A549 treated with AZD9567 at 1 μM for 4 hours (cell line): ENCODE measurements around the gene NDUFS7. TPM values are rescaled to one million over a fixed set of nuclear protein-coding genes. Genes with fewer than 3 reads are reported as not detected.

Experiments
- total RNA-seq: library from RNA; stranded (reverse); fragments of 200-300 nt; extraction: Qiagen RNA extraction; gene quantifications from 5 replicates; pipeline ENCODE4 v1.2.3, GENCODE V29; 2022; ENCODE audit not compliant: insufficient read depth

Gene NDUFS7
- total RNA-seq, result 72.8 to 98.9 TPM (median 75.7 TPM) in 5 replicates

DNA sequence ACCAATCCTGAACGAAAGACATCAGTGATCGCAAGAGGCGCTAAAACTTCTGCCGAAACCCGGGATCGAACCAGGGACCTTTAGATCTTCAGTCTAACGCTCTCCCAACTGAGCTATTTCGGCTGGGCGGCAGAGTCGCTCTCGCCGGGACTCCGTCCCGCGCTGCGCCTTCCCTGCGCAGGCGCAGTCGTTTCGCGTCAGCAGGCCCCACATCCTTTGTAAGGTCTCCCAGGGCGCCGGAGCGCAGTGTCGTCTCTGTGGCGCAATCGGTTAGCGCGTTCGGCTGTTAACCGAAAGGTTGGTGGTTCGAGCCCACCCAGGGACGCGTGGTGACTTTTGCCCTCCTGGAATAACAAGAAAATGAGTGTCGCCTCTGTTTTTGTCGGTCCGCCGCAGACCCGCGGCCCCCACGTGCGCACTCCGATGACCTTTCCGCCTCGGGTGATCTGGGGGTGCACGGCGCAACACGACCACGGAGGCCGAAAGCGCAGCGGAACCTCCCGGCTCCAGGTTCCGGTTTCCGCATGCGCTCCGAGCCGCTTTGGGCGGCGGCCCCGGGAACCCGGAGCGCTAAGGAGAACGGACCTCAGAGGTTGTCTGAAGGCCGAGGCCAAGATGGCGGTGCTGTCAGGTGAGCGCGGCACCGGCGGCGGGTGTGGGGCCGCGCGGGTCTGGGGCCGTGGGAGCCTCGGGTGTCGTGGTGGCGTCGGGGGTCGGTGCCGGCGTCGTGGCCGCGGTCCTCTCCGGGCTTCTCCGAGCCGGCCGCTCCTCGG, at the start of gene NDUFS7:
NDUFS7 (plus strand) TSS at position 596 of the 773 bp plus-strand sequence; CDS start at position 616, 20 bp downstream.

DNA sequence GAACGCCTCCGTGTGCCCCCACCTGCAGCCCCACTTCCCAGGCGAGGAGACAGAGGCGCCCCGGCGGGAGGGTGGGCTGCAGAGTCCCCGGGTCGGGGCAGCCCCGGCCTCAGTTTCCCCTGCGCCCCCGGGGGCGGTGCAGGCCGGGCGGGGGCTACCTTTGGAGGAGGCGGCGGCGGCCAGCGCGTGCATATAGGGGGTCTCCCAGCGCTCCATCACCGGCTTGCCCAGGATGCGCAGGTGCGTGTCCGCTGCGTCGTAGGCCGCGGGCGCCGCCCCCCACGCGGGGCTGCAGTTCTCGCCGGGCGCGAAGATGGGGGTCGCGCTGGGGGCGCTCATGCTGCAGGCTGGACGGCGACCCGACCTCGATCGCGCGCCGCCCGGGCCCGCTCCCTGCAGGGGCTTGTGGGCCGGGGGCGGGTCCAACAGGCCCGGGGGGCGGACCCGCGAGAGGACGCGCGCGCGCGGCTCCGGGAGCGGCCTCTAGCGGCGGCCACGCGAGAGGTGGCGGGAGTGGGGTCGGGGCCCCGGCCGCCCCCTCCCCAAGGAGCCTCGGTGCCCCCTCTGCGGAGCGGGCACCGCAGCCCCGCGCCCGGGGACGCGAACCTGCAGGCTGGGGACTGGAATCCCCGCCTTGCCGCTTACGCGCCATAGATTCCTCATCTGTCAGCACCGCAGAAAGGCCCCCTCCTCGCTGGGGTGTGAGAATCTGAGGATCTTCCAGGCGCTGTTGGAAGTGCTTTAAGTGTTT, 17.6 kb downstream of the NDUFS7 start, which contains the start of gene GAMT:
GAMT (minus strand) TSS at position 405 of the 751 bp plus-strand sequence; CDS start at position 339, 66 bp downstream.

DNA sequence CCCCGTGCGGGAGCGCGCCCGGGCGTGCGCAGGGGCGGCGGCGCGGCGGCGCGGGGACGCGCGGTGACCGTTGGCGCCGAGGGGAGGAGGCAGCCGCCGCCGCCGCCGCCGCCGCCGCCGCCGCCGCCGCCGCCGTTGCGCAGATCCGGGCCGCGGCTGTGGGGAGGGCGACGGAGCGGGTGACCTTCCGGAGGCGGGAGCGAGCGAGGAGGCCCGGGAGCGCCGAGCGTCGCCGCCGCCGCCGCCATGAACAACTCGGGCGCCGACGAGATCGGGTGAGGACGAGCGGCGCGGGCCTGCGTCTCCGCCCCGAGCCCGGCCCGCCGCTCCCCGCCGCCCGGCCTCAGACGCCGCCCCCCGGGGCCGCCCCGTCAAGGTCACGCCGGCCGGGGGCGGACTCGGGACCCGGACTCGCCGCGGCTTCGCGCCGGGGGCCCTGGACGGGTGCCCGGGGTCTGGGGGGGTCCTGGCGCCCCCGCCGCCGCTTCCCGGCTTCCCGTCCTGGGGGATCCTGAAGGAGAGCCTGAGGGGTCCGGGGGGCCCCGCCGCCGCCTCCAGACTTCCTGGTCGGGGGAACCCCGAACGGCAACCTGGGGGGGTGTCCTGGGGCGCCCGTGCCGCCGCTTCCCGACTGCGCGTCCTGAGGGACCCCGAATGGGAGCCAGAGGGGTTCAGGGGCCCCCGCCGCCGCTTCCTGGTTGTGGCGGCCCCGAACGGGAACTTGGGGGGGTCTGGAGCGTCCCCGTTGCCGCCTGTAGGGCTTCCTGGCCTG, 24.0 kb downstream of the NDUFS7 start, which contains the start of gene DAZAP1:
DAZAP1 (plus strand) TSS at position 59 of the 772 bp plus-strand sequence; CDS start at position 247, 188 bp downstream.

DNA sequence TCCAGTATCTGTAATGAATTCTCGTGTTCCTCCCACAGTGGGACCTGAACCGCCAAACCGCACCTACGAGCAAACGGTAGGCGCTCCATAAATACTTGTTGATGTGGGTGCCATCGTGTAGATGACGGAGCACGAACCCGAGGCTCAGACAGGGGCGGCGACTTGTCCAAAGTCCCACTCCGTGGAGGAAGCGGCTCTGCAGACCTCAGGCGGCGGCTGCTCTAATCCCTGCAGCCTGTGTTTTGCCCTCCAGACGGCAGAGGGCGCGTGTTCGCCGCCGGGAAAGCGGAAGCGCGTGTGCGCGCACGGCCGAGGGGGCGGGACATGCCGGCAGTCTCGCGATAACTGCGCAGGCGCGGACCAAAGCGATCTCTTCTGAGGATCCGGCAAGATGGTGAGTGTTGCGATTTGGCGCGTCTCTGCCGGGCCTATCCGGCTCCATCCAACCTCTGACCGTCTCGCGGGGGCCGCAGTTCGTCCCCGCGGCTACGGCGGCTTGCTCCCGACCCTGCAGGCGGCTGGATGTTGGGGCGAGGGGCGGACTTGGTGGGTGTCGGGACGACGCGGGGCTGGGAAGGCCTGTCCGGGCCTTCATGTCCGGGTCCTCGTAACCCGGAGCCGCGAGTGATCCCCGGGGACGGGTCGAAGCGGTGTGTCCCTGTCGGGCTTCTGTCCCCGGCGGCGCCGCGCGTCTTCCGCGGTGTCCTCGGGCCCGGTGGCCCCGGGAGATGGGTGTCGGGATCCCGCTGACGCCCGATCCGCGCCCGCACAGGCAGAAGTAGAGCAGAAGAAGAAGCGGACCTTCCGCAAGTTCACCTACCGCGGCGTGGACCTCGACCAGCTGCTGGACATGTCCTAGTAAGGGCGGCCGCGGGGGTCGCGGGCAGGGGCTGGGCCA, 54.6 kb downstream of the NDUFS7 start, which contains the start of gene RPS15:
RPS15 (plus strand) TSS at position 362 of the 898 bp plus-strand sequence; CDS start at position 392, 30 bp downstream.

Other genes starting within 250 kb of the NDUFS7 start
- gene SBNO2, start 209.6 kb upstream of the NDUFS7 start, total RNA-seq, result 21.9 to 34.8 TPM (median 32.8 TPM) in 5 replicates
- 23.6 to 38.2 TPM (median 35.2 TPM) in 5 replicates for gene STK11, start 178.1 kb upstream of the NDUFS7 start, total RNA-seq
- 4.1 to 4.9 TPM (median 4.9 TPM) in 5 replicates for gene CBARP, start 145.9 kb upstream of the NDUFS7 start, total RNA-seq
- gene ATP5F1D, start 142.2 kb upstream of the NDUFS7 start, total RNA-seq, result 73.2 to 172 TPM (median 163 TPM) in 5 replicates
- gene MIDN, start 135.3 kb upstream of the NDUFS7 start, total RNA-seq, result 37.1 to 51.8 TPM (median 48.1 TPM) in 5 replicates
- 117 to 198 TPM (median 123 TPM) in 5 replicates for gene CIRBP, start 114.6 kb upstream of the NDUFS7 start, total RNA-seq
- gene FAM174C, start 108.4 kb upstream of the NDUFS7 start, total RNA-seq, result 41.0 to 95.6 TPM (median 76.7 TPM) in 5 replicates
- gene EFNA2, start 98.0 kb upstream of the NDUFS7 start, total RNA-seq, result 1.1 to 2.1 TPM (median 1.6 TPM) in 4 of 5 replicates, not detected in the other
- 32.7 to 46.1 TPM (median 41.7 TPM) in 5 replicates for gene GAMT, start 17.6 kb downstream of the NDUFS7 start, total RNA-seq
- 66.2 to 95.9 TPM (median 93.7 TPM) in 5 replicates for gene DAZAP1, start 23.7 kb downstream of the NDUFS7 start, total RNA-seq
- gene RPS15, start 54.5 kb downstream of the NDUFS7 start, total RNA-seq, result 1,367 to 2,061 TPM (median 1,872 TPM) in 5 replicates
- gene APC2, start 66.2 kb downstream of the NDUFS7 start, total RNA-seq, result 1.5 to 8.3 TPM (median 1.8 TPM) in 5 replicates
- 10.1 to 21.7 TPM (median 20.5 TPM) in 5 replicates for gene C19orf25, start 95.3 kb downstream of the NDUFS7 start, total RNA-seq
- 0.73 to 1.1 TPM (median 0.99 TPM) in 4 of 5 replicates, not detected in the other for gene PCSK4, start 106.4 kb downstream of the NDUFS7 start, total RNA-seq
- 4.8 to 6.0 TPM (median 5.1 TPM) in 5 replicates for gene REEP6, start 107.3 kb downstream of the NDUFS7 start, total RNA-seq
- 3.1 to 7.3 TPM (median 3.5 TPM) in 5 replicates for gene ADAMTSL5, start 129.1 kb downstream of the NDUFS7 start, total RNA-seq
- gene PLK5, start 140.2 kb downstream of the NDUFS7 start, total RNA-seq, result 0.03 to 0.06 TPM (median 0.03 TPM) in 3 of 5 replicates, not detected in the others
- 5.3 to 12.8 TPM (median 11.7 TPM) in 5 replicates for gene MEX3D, start 184.4 kb downstream of the NDUFS7 start, total RNA-seq
- 33.3 to 54.0 TPM (median 45.6 TPM) in 5 replicates for gene MBD3, start 209.0 kb downstream of the NDUFS7 start, total RNA-seq
- gene UQCR11, start 221.6 kb downstream of the NDUFS7 start, total RNA-seq, result 117 to 187 TPM (median 177 TPM) in 5 replicates